Stomach smooth muscle (tissue), 2 donors: ENCODE results near the gene DHODH.

Experiments
- H3K27ac ChIP-seq: one replicate; pipeline ENCODE4 v1.7.0; 2013; ENCODE audit warnings: mild to moderate bottlenecking, low read length, inconsistent platforms
- H3K27me3 ChIP-seq, 2 donors: one replicate each; pipeline ENCODE4 v1.7.0; 2013; ENCODE audit warnings: low read length in 2 of 2; ENCODE audit not compliant: insufficient read depth in 2 of 2, control insufficient read depth in 1 of 2
- H3K36me3 ChIP-seq, 2 donors: one replicate each; pipeline ENCODE4 v1.7.0; 2013; ENCODE audit warnings: low read length in 2 of 2; ENCODE audit not compliant: control insufficient read depth in 2 of 2, insufficient read depth in 2 of 2
- H3K4me1 ChIP-seq: one replicate; pipeline ENCODE4 v1.7.0; 2013; ENCODE audit warnings: low read length; ENCODE audit not compliant: control insufficient read depth, insufficient read depth
- H3K4me3 ChIP-seq, 2 donors: one replicate each; pipeline ENCODE4 v1.7.0; 2013; ENCODE audit warnings: low read length in 2 of 2
- H3K9ac ChIP-seq, 2 donors: one replicate each; pipeline ENCODE4 v1.7.0; 2013; ENCODE audit warnings: low read length in 2 of 2, mild to moderate bottlenecking in 1 of 2
- H3K9me3 ChIP-seq, 2 donors: one replicate each; pipeline ENCODE4 v1.7.0; 2013; ENCODE audit warnings: low read length in 2 of 2; ENCODE audit not compliant: control insufficient read depth in 2 of 2
- donor health status: healthy.
- donor health status: Pancreatic carcinoma.

DHODH gene

GRCh38 chr16:72014675-72015074, 6.1 kb downstream of the DHODH start:
- no peaks in the 10 kb centered on the region for H3K27me3 ChIP-seq
- no peaks in the 10 kb centered on the region for H3K9me3 ChIP-seq
- H3K9ac ChIP-seq, result no peak overlapping the region
- no peak overlapping the region for H3K4me3 ChIP-seq
- H3K4me1 ChIP-seq, result peaks cover 2% of the 10 kb centered on the region
- H3K36me3 ChIP-seq, result peaks cover 9 to 27% of the 10 kb centered on the region in 2 donors
- no peak overlapping the region for H3K27ac ChIP-seq

DNA sequence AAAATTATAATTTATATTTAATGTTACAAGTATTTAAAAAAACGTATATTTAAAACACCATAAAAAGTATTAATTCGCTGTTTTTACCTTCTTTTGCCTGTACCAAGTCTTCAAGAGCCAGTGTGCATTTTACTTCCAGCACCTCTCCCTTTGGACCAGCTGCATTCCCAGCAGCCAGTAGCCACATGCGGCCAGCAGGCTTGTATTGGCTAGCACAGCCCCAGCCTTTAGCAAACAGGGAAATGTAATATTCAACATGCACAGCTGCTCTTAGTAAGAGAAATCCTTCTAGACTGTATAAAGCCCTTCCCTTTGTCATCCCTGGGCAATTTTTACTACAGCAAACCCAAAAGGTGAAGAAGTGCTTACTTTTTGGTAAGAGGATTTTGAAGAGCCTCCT, 6.6 kb downstream of the DHODH start:
- Histone ChIP-seq H3K9me3 (no peaks in the 10 kb centered on the region), H3K4me3 (no peak overlapping the region), H3K36me3 (peaks cover 9 to 27% of the 10 kb centered on the region in 2 donors), H3K4me1 (peaks cover 2% of the 10 kb centered on the region), H3K27ac (no peak overlapping the region), H3K9ac (no peak overlapping the region), H3K27me3 (no peaks in the 10 kb centered on the region)

GRCh38 chr16:72018470-72018869, 9.9 kb downstream of the DHODH start:
- H3K27me3 ChIP-seq, result no peaks in the 10 kb centered on the region
- no peak overlapping the region for H3K4me3 ChIP-seq
- H3K9me3 ChIP-seq, result no peaks in the 10 kb centered on the region
- no peak overlapping the region for H3K9ac ChIP-seq
- H3K36me3 ChIP-seq, result peaks cover 19 to 36% of the 10 kb centered on the region in 2 donors
- peaks cover 2% of the 10 kb centered on the region for H3K4me1 ChIP-seq
- no peak overlapping the region for H3K27ac ChIP-seq

DNA sequence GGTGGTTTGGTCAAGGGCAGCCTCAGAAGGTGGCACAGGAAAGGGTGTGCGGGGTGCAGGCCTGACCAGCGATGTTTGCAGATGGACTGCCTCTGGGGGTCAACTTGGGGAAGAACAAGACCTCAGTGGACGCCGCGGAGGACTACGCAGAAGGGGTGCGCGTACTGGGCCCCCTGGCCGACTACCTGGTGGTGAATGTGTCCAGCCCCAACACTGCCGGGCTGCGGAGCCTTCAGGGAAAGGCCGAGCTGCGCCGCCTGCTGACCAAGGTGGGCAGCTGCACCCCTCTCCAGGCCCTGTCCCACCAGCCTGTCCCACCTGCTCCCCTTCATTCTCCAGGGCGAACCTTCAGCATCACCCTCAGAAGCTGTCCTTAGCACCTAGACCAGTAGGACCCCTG, 12.5 kb downstream of the DHODH start:
- Histone ChIP-seq H3K36me3 (peaks cover 28 to 44% of the 10 kb centered on the region in 2 donors), H3K9ac (no peak overlapping the region), H3K27ac (no peak overlapping the region), H3K27me3 (no peaks in the 10 kb centered on the region), H3K9me3 (no peaks in the 10 kb centered on the region), H3K4me1 (no peaks in the 10 kb centered on the region), H3K4me3 (no peak overlapping the region)

- no peaks in the 10 kb centered on the region for H3K4me1 ChIP-seq
- H3K4me3 ChIP-seq, result no peak overlapping the region
- H3K9ac ChIP-seq, result no peak overlapping the region
- no peaks in the 10 kb centered on the region for H3K9me3 ChIP-seq
- H3K27ac ChIP-seq, result no peak overlapping the region
- H3K27me3 ChIP-seq, result no peaks in the 10 kb centered on the region
- peaks cover 28 to 39% of the 10 kb centered on the region in 2 donors for H3K36me3 ChIP-seq
Observed at GRCh38 chr16:72022127-72022526, 13.6 kb downstream of the DHODH start.

DNA sequence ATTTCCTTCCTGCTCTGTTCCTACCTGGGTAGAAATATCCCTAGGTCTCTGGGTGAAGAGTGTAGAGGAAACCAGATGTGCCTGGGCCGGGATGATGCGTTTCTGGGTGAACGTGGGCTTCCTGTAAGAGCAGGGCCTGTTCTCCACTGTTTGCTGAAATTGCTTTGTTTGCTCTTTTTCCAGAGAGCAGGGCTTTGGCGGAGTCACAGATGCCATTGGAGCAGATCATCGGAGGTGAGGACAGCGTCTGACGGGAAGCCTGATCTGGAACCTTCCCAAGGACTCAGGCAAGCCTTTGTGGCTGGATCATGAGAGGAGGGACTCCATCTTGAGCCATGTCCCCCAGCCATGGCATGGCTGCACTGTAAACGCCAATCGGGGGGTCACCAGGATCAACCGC, 15.4 kb downstream of the DHODH start:
- no peaks in the 10 kb centered on the region for H3K9me3 ChIP-seq
- no peak overlapping the region for H3K4me3 ChIP-seq
- no peaks in the 10 kb centered on the region for H3K4me1 ChIP-seq
- H3K36me3 ChIP-seq, result peaks cover 22 to 31% of the 10 kb centered on the region in 2 donors
- H3K27me3 ChIP-seq, result no peaks in the 10 kb centered on the region
- H3K27ac ChIP-seq, result no peak overlapping the region
- H3K9ac ChIP-seq, result no peak overlapping the region

DNA sequence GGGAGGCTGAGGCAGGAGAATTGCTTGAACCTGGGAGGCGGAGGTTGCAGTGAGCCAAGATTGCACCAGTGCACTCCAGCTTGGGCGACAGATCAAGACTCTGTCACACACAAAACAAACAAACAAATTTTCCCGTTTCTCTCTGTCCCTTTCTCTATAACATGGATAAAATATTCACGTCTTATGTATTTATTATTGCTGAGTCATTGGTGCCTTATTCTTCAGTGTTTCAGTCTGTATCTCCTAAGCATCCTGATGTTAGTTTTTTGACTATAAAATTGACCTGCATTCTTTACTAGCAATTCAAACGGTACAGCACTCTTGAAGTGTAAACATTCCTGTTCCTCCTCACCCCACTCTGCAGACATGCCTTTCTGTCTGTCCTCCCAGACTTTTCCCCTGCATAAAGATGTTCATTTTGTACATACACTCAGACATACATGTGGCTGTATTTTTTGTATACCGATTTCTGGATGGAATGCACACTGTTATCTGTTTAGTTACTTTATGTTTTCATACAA, 16.4 kb downstream of the DHODH start:
- Histone ChIP-seq H3K9me3 (no peaks in the 10 kb centered on the region), H3K9ac (no peak overlapping the region), H3K4me3 (no peak overlapping the region), H3K27me3 (no peaks in the 10 kb centered on the region), H3K4me1 (no peaks in the 10 kb centered on the region), H3K27ac (no peak overlapping the region), H3K36me3 (peaks cover 20 to 31% of the 10 kb centered on the region in 2 donors)

GRCh38 chr16:72025404-72026114, 17.0 kb downstream of the DHODH start:
- no peak overlapping the region for H3K4me3 ChIP-seq
- H3K9me3 ChIP-seq, result no peaks in the 10 kb centered on the region
- no peaks in the 10 kb centered on the region for H3K4me1 ChIP-seq
- H3K27ac ChIP-seq, result no peak overlapping the region
- H3K27me3 ChIP-seq, result no peaks in the 10 kb centered on the region
- H3K9ac ChIP-seq, result no peak overlapping the region
- peaks cover 20 to 31% of the 10 kb centered on the region in 2 donors for H3K36me3 ChIP-seq

- H3K36me3 ChIP-seq, result peaks cover 15 to 18% of the 10 kb centered on the region in 2 donors
- H3K27me3 ChIP-seq, result no peaks in the 10 kb centered on the region
- H3K9me3 ChIP-seq, result no peaks in the 10 kb centered on the region
- no peak overlapping the region for H3K4me3 ChIP-seq
- no peaks in the 10 kb centered on the region for H3K4me1 ChIP-seq
- no peak overlapping the region for H3K27ac ChIP-seq
- no peak overlapping the region for H3K9ac ChIP-seq
Observed at GRCh38 chr16:72027669-72028378, 19.3 kb downstream of the DHODH start.

GRCh38 chr16:72029567-72030271, 21.2 kb downstream of the DHODH start:
- Histone ChIP-seq H3K27me3 (no peaks in the 10 kb centered on the region), H3K9me3 (no peaks in the 10 kb centered on the region), H3K36me3 (peaks cover 2 to 8% of the 10 kb centered on the region in 2 donors), H3K4me1 (no peaks in the 10 kb centered on the region), H3K27ac (no peak overlapping the region), H3K9ac (no peak overlapping the region), H3K4me3 (no peak overlapping the region)
